Activated T-helper 9 cell treated with anti-CD3 and anti-CD28 coated beads, Interleukin-2, amount 50 U/mL, for 16 hours (primary cell): Measurements from ENCODE around the gene CCDC92B.

Experiments used
- DNase-seq: peaks from one replicate; pipeline ENCODE4 v3.0.0-alpha.2; 2020; ENCODE audit warnings: low read depth

The CCDC92B gene

GRCh38 chr17:2778489-2778888, 29.0 kb upstream of the CCDC92B start:
- no peak for DNase-seq

DNA sequence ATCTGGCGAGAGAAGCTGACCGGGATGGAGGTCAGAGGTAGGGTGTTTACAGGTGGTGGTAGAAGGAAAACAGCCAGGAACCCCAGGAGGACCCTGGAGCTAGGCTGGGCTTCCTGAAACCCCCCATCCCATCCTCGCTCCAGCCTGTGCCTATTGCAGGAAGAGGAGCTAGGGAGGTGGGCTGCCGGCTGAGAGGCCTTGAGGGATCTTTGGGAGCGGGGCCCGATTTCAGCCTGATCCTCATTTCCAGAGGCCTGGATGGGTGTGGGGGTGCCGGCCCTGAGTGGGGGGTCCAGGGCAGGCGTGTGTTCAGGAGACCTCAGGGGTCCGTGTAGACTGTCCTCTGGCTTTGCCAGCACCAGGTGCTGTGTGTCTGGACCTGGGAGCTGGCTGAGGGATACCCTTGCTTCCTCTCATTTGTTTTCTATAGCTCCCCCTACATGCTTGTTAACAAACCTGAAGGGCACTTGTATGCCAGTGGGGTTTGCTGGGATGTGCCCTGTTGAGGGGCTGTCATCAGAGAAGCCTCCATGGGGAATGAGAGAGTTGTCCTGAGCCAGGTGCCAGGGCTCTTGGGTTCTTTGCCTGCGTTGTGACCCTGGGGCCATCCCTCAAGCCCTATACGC, 27.9 kb upstream of the CCDC92B start:
- DNase-seq = no peak

GRCh38 chr17:2776589-2777241, 27.3 kb upstream of the CCDC92B start:
- DNase-seq = no peak

- DNase-seq = no peak
Measured at GRCh38 chr17:2775206-2775605, 25.8 kb upstream of the CCDC92B start.

- no peak for DNase-seq
Measured at GRCh38 chr17:2770129-2770528, 20.7 kb upstream of the CCDC92B start.

DNA sequence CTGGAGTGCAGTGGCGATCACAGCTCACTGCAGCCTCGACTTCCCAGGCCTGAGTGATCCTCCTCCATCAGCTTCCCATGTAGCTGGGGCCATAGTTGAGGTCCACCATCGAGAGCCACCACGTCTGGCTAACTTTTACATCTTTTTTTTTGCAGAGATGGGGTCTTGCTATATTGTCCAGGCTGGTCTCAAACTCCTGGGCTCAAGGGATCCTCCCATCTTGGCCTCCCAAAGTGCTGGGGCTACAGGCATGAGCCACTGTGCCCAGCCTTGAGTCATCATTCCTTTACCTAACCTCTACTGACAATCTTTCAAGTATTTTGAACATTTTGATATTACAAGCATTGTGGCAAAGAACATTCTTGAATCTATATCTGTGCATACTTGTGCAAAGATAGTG, 9.4 kb upstream of the CCDC92B start:
- no peak for DNase-seq

DNA sequence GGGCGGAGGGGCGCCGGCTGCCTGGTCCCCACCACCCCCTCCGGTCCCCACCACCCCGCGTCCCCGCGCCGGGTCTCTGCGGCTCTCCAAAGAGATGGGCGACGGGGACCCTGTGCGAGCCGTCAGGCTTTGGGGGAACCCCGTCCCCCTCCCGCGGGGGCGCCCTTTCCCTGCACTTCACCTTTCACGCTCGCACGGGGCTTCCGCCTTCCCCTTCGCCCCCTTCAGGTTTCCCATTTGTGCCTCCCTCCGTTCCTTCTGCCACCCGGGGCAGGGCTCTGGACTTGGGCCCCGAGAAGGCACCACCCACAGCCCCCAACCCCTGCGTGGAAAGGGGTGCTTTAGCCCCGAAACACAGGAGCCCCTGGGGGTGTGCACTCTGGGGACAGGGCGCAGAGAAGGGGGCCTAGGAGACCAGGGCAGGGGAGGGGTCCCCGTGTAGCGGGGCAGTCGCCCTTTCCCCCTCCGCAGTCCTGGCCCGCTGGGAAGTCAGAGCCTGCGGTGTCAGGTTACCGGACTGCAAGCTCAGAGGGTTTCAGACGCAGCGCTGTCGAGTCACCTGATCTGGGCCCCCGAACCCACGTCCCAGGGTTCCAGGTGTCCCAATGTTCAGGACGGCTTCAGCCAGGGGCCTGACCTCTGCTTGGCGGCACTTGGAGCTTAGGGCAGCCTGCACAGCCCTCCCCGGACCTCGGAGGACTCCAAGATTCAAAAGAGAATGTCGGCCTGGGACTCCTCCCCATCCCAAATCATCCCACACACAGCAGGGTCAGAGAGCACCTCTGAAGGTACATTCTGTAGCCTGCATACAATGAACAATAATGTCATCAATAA, 6.7 kb upstream of the CCDC92B start:
- DNase-seq = no peak

DNA sequence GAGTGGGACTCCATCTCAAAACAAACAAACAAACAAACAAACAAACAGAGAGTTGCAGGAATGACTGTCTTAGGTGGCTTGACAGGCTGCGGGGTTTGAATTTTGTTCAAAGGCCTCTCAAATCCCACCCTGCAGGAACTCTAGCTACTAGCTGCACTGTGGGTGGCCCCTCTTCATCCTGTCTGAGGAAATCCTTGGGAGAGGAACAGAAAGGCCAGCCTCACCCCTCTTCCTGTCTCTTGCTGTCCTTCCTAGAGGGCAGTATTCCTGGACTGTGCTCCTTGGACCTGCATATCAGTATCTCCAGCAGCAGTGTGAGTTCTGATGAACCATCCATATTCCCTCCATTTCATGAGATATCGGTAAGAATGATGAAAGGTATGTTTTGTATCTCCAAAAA, 2.0 kb upstream of the CCDC92B start:
- no peak for DNase-seq

DNA sequence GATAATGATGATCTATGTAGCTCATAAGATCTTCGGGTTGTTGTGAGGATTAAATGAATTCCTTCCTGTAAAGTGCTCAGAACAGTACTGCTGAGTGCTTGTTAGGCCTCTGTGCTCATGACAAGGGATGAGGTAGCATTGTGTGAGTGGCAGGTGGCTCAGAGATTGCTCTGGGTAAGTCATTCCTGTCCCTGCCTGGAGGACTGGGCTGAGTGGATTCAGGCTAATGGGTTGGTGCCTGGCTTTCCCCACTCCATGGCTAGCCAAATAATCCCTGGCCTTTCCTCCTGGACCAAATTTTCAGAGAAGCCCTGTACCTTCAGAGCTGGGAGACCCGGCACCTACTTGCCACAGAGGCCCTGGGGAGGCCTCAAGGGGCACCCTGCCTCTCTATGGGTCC, 1.3 kb upstream of the CCDC92B start:
- no peak for DNase-seq

DNA sequence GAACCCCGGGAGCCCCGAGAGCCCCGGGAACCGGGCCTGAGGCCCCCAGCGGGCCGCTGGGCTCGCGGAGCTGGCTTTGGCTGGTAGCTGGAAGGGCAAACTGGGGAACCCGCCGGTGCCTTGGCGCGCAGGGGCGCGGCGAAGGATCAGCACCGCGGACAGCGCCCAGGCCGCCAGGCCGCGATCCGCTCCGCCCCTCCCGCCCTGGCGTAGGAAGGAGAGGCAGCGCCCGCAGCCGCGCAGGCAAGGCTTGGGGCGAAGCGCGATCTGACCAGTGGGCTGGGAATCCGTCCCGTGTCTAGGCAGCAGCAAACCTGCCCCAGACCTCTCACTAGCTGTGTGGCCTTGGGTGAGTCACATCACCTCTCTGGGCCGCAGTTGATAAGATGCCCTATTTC, 331 bp upstream of the CCDC92B start:
- DNase-seq = peak; percentile 53

DNA sequence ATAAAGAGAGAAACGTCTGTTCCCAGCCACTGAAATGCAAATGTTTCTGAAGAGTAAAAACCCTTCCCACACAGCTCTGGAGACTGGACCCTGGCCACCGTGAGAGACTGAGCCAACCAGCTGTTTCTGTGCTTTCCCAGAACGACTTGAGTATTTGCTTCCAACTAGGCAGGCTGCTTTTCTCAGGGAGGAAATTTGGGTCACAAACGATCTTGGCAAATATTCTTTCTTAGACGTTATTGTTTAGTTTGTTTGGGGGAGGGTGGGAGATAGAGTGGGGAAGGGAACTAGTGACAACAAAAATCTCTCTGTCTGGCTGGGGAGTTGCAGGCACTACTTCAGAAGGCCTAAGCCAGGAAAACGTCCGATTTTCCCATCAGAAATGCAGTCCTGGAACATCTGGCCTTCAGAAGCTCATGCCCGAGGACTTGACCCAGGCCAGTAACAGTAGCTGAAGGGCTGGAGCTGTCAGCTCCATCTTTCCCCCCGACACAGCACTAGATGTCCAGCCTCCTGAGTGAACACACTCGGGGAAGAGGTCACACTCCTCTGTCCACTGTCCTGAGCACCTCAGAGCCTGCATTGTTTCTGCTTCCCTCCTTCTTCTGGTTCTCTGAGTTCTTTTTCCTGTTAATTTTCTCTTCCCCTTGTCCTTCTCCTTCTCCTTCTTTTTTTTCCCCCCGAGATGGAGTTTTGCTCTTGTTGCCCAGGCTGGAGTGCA, 4.0 kb downstream of the CCDC92B start:
- DNase-seq = no peak

DNA sequence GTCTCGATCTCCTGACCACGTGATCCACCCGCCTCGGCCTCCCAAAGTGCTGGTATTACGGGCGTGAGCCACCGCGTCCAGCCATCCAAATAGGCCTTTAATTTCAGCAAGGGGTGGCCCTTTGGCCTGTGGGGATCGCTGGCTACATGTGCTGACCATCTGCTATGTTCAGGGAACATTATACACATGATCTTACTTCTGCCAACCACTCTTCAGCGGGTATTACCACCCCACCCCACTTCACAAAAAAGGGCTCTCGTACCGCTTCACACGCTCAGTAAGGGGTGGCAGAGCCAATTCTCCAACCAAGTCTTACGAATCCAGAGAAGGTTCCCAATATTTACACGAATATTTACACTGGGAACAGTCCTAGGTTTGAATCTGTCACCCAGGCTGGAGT, 11.8 kb downstream of the CCDC92B start:
- DNase-seq = no peak

DNA sequence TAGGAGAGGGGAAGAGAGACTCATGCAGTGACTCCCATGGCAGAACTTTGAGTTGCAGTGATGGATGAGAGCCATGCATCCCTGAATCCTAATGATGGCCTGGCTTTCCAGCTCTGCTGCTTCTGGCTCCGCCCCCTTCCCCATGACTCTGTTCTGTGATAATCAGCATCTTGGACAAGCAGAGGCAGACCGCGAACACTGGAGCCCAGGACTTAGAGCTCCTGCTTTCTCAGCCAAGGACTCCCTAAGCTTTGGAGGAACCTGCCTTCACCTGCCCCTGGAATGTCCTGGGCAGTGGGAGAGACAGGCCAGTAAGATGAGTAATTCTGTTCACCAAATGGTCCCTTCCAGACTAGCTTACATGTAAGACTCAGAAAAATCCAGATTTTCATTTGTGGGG, 12.5 kb downstream of the CCDC92B start:
- no peak for DNase-seq

- DNase-seq = no peak
Measured at GRCh38 chr17:2735896-2736295, 13.6 kb downstream of the CCDC92B start.

DNA sequence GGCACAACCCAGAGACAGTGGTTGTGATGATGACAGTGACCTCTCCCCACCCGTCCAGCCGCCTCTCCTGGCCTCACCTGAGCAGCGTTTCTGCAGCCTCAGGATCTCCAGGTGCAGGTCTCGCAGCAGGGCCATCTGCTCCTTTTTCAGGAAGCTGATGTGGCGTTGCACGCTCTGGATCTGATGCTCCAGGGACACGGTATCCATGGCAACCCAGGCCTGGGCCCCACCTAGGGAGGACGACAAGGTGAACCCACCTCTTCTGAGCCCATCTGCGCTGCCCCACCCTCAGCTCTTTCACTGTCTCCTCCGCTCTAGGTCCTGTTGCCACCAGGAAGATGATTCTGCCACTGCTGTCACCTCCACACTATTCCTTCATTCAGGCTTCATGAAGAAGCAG, 14.5 kb downstream of the CCDC92B start:
- DNase-seq = no peak

DNA sequence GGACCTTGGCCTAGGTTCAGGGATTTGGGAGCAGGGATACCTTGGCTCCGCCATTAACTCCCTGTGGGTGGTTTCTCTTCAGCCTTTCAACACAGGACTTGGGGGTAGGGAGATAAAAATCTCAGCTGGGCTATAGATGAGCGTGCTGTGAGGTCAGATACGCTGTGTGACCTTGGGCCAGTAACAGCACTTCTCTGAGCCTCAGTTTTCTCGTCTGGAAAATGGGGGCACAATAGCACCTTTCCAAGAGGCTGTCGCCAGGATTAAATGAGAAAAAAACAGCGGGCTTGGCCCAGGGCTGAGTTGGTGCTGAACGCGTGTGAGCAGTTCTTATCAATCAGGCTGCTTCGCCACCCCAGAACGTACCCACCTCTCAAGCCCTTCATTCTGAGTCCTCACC, 17.6 kb downstream of the CCDC92B start:
- DNase-seq = no peak

DNA sequence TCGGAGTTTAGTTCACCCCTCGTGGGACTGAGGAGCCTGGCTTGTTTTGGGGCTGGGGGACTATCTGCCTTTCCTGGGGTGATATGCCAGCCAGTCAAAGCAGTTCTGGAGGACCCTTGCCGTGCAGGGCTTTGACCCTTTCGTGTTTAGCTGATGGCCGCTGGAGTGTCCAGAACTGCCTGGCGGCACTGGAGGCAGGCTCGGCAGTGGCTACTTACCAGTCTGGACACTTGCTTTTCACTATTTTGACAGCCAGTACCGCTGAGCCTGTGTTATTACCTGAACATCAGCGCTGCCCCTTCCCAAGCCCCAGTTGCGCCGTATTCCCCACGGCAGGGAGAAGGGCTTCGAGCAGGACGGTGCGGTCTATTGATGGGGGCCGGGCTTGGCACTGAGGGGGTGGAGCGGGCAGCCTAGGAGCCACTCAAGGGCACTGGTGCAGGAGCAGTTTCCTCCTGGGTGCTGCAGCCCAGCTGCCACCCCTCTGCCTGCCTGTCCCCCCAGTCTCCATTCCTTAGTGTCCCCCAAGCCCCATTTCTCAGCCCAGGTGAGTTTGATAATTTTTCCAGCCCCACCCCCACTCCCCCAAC, 18.6 kb downstream of the CCDC92B start:
- DNase-seq = no peak

GRCh38 chr17:2724784-2725164, 24.7 kb downstream of the CCDC92B start:
- DNase-seq = no peak

GRCh38 chr17:2723997-2724783, 25.3 kb downstream of the CCDC92B start:
- DNase-seq = no peak

- no peak for DNase-seq
Measured at GRCh38 chr17:2723505-2723996, 25.9 kb downstream of the CCDC92B start.

- no peak for DNase-seq
Measured at GRCh38 chr17:2722611-2723010, 26.8 kb downstream of the CCDC92B start.
